EH (cell line): ENCODE results near the gene FGF12.

ENCODE experiments used
- DNase-seq: peaks from one replicate; pipeline ENCODE4 v3.0.0-alpha.2; 2015; ENCODE audit warnings: low read depth

The FGF12 gene

GRCh38 chr3:192186045-192186444 is 541.3 kb downstream of the FGF12 start:
- no peak for DNase-seq

DNA sequence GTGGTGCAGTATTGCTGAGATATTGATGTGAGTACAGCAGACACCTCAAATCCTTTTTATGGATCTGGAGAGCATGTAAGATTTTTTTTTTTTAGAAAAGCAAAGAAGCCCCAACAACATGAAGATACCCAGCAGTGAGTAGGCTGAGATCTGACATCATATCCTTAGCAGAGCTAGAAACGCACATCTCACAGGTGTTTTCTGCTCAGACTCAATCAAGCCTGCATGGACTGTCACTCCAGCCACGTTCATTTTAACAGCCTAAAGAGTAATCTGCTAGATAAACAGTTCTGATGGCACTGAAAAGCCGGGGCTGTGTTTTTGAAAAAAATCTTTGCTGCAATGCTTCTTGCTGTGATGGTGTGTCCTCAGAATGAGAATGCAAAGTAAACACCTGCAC is 544.2 kb downstream of the FGF12 start:
- DNase-seq: no peak

DNA sequence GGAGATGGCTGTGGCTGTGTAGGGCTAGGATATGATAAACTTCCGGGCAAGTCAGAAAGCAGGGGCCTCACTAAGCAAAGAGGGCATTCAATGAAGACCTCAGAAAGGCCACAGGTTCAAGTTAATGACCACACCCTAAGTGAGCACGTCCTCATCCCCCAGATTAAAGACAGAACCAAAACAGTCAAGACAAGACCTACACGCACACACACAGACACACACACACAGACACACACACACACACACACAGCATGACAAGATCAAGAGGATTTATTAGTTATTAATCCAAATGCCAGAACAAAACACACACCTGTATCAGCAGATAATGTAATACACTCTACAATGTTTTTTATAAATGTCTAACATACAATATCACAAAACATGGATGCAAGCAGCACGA is 546.2 kb downstream of the FGF12 start:
- no peak for DNase-seq

- no peak for DNase-seq
Observed at GRCh38 chr3:192177383-192177782, 550.0 kb downstream of the FGF12 start.

- no peak for DNase-seq
Observed at GRCh38 chr3:192174283-192174682, 553.1 kb downstream of the FGF12 start.

DNA sequence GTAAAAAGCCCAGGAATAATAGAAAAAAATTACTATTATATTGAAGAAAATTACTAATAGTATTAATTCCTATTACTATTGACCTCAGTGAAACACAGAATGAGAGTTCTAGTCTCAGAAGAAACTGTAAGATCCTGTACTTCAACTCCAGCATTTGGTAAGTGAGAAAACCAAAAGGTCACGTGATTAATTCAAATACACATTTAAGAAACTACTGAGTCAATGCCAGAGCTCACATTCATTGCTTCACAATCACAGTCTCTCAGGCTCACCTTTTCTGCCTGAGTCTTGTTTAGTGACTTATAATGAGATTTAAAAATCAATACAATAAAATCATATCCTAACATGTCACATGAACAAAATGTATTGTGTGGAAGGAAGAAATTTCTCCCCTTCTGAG is 556.1 kb downstream of the FGF12 start:
- no peak for DNase-seq

- no peak for DNase-seq
Observed at GRCh38 chr3:192170659-192171058, 556.7 kb downstream of the FGF12 start.

- no peak for DNase-seq
Observed at GRCh38 chr3:192170031-192170430, 557.3 kb downstream of the FGF12 start.

GRCh38 chr3:192169332-192169915 is 557.9 kb downstream of the FGF12 start:
- no peak for DNase-seq

- no peak for DNase-seq
Observed at GRCh38 chr3:192168202-192168601, 559.1 kb downstream of the FGF12 start.

- no peak for DNase-seq
Observed at GRCh38 chr3:192165552-192165951, 561.8 kb downstream of the FGF12 start.

DNA sequence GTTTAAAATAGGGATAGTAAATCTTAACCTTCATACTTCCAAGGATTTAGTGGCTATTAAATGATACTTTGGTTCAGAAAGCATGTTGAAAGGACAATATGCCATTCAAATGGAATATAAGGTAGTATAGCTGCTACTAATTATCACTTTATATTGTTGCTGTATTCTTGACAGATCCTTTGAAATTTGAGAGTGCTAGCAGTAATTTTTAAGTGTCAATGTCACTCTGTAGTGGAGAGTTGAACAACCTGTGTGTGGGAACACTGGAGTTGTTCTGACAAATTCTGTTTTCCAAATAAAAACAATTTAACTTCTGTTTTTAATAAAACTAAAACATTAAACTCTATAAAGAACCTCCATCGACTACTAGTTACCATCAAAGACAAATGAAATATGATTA is 565.7 kb downstream of the FGF12 start:
- DNase-seq: no peak

GRCh38 chr3:192156382-192156781 is 571.0 kb downstream of the FGF12 start:
- no peak for DNase-seq

DNA sequence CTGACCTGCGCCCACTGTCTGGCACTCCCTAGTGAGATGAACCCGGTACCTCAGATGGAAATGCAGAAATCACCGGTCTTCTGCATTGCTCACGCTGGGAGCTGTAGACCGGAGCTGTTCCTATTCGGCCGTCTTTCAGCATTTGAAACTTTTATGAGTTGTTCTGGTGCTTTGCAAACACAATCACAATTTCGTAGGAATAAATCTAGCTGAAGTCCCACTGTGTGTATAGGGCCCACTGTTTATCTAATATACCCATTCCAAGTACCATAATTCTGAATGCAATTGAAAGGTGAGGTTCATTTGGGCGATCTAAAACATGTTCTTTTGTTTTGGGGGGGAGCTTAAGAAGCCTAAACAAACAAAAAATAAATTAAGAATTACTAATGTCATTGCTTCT is 572.1 kb downstream of the FGF12 start:
- no peak for DNase-seq

- DNase-seq: no peak
Observed at GRCh38 chr3:192133271-192133670, 594.1 kb downstream of the FGF12 start.

DNA sequence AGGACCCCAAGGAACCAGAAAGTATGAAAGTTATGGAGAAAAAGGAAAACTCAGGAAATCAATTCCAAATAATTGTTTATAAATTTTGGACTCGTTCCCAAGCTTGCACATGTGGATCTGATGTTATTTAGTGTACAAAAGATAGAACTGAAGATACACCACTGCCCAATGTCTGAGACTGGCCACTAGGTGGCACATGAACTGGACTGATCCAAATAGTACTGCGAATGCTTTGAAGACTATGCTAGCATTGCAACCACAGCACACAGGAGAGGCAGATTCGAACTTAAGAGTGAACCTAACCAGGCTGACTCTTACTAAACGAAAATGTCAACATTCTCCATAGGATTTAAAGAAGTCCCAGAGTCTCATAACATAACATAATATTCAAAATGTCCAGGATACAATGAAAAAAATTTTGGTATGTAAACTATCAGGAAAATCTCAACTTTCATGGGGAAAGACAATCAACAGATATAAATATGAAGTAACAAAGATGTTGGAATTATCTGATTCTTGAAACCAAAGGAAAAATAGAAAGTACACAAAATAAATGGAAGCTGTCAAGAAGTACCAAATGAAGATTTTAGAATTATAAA is 596.7 kb downstream of the FGF12 start:
- no peak for DNase-seq

DNA sequence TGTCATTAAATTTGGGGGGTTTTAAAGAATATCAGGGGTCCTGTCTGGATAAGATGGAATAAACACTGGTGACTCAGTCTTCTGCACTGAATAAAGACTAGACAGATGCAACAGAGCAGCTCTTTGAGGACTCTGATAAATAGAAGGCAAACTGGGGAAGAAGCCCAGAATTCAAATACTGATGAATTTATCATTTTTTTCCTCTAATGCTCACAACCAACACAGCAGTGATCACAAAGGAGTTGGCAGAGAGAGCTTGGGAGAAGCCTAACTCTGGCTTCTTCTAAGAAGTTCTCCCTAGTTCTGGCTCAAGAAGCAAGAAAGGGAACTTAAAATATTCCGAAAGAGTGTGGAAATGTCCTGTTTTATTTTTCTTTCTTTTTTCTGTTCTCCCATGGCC is 597.8 kb downstream of the FGF12 start:
- no peak for DNase-seq

GRCh38 chr3:192128922-192129321 is 598.4 kb downstream of the FGF12 start:
- no peak for DNase-seq

- DNase-seq: no peak
Observed at GRCh38 chr3:192128060-192128459, 599.3 kb downstream of the FGF12 start.

- no peak for DNase-seq
Observed at GRCh38 chr3:192122832-192123594, 604.3 kb downstream of the FGF12 start.

GRCh38 chr3:192121923-192122322 is 605.4 kb downstream of the FGF12 start:
- no peak for DNase-seq

DNA sequence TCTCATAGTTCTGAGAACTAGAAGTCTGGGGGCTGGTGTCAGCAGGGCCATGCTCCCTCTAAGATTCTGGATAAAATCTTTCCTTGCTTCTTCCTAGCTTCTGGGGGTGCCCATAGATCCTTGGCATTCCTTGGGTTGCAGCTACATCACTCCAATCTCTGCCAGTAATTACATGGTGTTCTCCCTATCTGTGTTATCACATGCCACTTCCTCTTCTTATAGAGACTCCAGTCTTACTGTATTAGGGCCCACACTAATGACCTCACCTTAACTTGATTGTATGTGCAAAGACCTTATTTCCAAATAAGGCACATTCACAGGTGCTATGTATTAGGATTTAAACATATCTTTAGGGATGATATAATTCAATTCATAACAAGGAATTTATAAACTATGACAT is 618.5 kb downstream of the FGF12 start:
- DNase-seq: no peak

GRCh38 chr3:192106543-192106942 is 620.8 kb downstream of the FGF12 start:
- no peak for DNase-seq
